ENCODE measurements around the gene MTA1. TPM values are rescaled to one million over a fixed set of nuclear protein-coding genes. Genes with fewer than 3 reads are reported as not detected.

Gene MTA1
- total RNA-seq, 2 experiments from 2014 or later, result 98.5 to 103 TPM

GRCh38 chr14:105484997-105485393 lies 65.4 kb downstream of the MTA1 start:
- Mint-ChIP-seq H3K36me3 (ENCODE audit: low read depth) (peaks cover 20% of the 10 kb centered on the region), H3K4me3 (no peak overlapping the region), H3K27ac (no peak overlapping the region), H3K9me3 (no peaks in the 10 kb centered on the region), H3K4me1 (peaks cover 61% of the 10 kb centered on the region), H3K27me3 (peaks cover 3% of the 10 kb centered on the region)
- ChIA-PET POLR2A (no interaction called here), CTCF (no interaction called here)
- DNase-seq, result no peak

GRCh38 chr14:105485739-105486162 lies 66.1 kb downstream of the MTA1 start:
- Mint-ChIP-seq H3K27ac (peak overlapping the region; percentile 78), H3K36me3 (ENCODE audit: low read depth) (peaks cover 20% of the 10 kb centered on the region), H3K4me1 (peaks cover 56% of the 10 kb centered on the region), H3K4me3 (peak overlapping the region; percentile 92), H3K9me3 (no peaks in the 10 kb centered on the region), H3K27me3 (peaks cover 2% of the 10 kb centered on the region)
- peak; percentile 69 for DNase-seq
- CTCF ChIA-PET, result no interaction called here
- POLR2A ChIA-PET, result interaction anchor here (1.0 kb wide), 1 partner anchor 95 kb away, joined by 3 read pairs; no protein-coding TSS in a partner anchor

- no peaks in the 10 kb centered on the region for H3K27me3 Mint-ChIP-seq
- peak within 1 kb of the TSS; percentile 89 for H3K27ac Mint-ChIP-seq
- H3K4me3 Mint-ChIP-seq, result peak within 1 kb of the TSS; percentile 92
- CTCF ChIA-PET, result no interaction called here
- no peak for DNase-seq
- H3K4me1 Mint-ChIP-seq, result peaks cover 50% of the 10 kb centered on the region
- H3K9me3 Mint-ChIP-seq, result no peaks in the 10 kb centered on the region
- peaks cover 20% of the 10 kb centered on the region for H3K36me3 Mint-ChIP-seq (ENCODE audit: low read depth)
- POLR2A ChIA-PET, result interaction anchor here (1.0 kb wide), 1 partner anchor 96 kb away, joined by 3 read pairs; no protein-coding TSS in a partner anchor
These were observed 66.7 kb downstream of the MTA1 start, which contains the start of gene CRIP1 for GRCh38 chr14:105486163-105486973. CRIP1 (plus strand) TSS chr14:105486886; CDS start chr14:105487260, 374 bp downstream.

GRCh38 chr14:105486974-105487448 lies 67.4 kb downstream of the MTA1 start:
- ChIA-PET CTCF (no interaction called here), POLR2A (interaction anchor here (1.0 kb wide), 1 partner anchor 96 kb away, joined by 3 read pairs; no protein-coding TSS in a partner anchor)
- Mint-ChIP-seq H3K27ac (peak overlapping the region; percentile 84), H3K27me3 (no peaks in the 10 kb centered on the region), H3K9me3 (no peaks in the 10 kb centered on the region), H3K36me3 (ENCODE audit: low read depth) (peaks cover 20% of the 10 kb centered on the region), H3K4me1 (peaks cover 49% of the 10 kb centered on the region), H3K4me3 (peak overlapping the region; percentile 92)
- peak; percentile 77 for DNase-seq

- ChIA-PET CTCF (no interaction called here), POLR2A (no interaction called here)
- peak; percentile 81 for DNase-seq
- peak overlapping the region; percentile 89 for H3K27ac Mint-ChIP-seq
- H3K9me3 Mint-ChIP-seq, result no peaks in the 10 kb centered on the region
- peaks cover 46% of the 10 kb centered on the region for H3K4me1 Mint-ChIP-seq
- peaks cover 20% of the 10 kb centered on the region for H3K36me3 Mint-ChIP-seq (ENCODE audit: low read depth)
- no peaks in the 10 kb centered on the region for H3K27me3 Mint-ChIP-seq
- peak overlapping the region; percentile 92 for H3K4me3 Mint-ChIP-seq
These were observed 67.9 kb downstream of the MTA1 start for GRCh38 chr14:105487449-105487985.

GRCh38 chr14:105487986-105488777 lies 68.6 kb downstream of the MTA1 start:
- CTCF ChIA-PET, result interaction anchor here (1.6 to 5.3 kb wide), 3 partner anchors 7 to 115 kb away, joined by 4 to 112 read pairs (median 81); no protein-coding TSS in a partner anchor
- H3K4me1 Mint-ChIP-seq, result peaks cover 41% of the 10 kb centered on the region
- POLR2A ChIA-PET, result no interaction called here
- H3K9me3 Mint-ChIP-seq, result no peaks in the 10 kb centered on the region
- DNase-seq, result peak; percentile 52
- H3K27ac Mint-ChIP-seq, result peak overlapping the region; percentile 93
- H3K4me3 Mint-ChIP-seq, result peak overlapping the region; percentile 92
- H3K36me3 Mint-ChIP-seq (ENCODE audit: low read depth), result peaks cover 20% of the 10 kb centered on the region
- H3K27me3 Mint-ChIP-seq, result no peaks in the 10 kb centered on the region

- no peak for DNase-seq
- peak overlapping the region; percentile 92 for H3K4me3 Mint-ChIP-seq
- no peaks in the 10 kb centered on the region for H3K9me3 Mint-ChIP-seq
- H3K27ac Mint-ChIP-seq, result peak overlapping the region; percentile 93
- POLR2A ChIA-PET, result interaction anchor here (0.8 to 5.1 kb wide), 11 partner anchors 7 to 174 kb away, joined by 3 to 85 read pairs (median 7); partner anchors contain the start of genes MTA1, PACS2 and TEX22
- H3K27me3 Mint-ChIP-seq, result no peaks in the 10 kb centered on the region
- H3K36me3 Mint-ChIP-seq (ENCODE audit: low read depth), result peaks cover 23% of the 10 kb centered on the region
- CTCF ChIA-PET, result interaction anchor here (0.5 to 5.3 kb wide), 20 partner anchors 8 to 504 kb away, joined by 3 to 112 read pairs (median 6); partner anchors contain the start of genes BRF1, BTBD6 and GPR132
- peaks cover 43% of the 10 kb centered on the region for H3K4me1 Mint-ChIP-seq
These were observed 69.3 kb downstream of the MTA1 start for GRCh38 chr14:105488781-105489541.

- DNase-seq, result peak; percentile 90
- ChIA-PET POLR2A (interaction anchor here (0.8 to 5.1 kb wide), 15 partner anchors 8 to 189 kb away, joined by 3 to 85 read pairs (median 6); partner anchors contain the start of genes BRF1, MTA1, PACS2 and TEX22), CTCF (interaction anchor here (0.5 to 5.3 kb wide), 22 partner anchors 8 to 505 kb away, joined by 3 to 112 read pairs (median 5); partner anchors contain the start of genes BRF1, BTBD6 and GPR132)
- Mint-ChIP-seq H3K9me3 (no peaks in the 10 kb centered on the region), H3K27me3 (no peaks in the 10 kb centered on the region), H3K36me3 (ENCODE audit: low read depth) (peaks cover 23% of the 10 kb centered on the region), H3K4me3 (peak overlapping the region; percentile 92), H3K4me1 (peaks cover 36% of the 10 kb centered on the region), H3K27ac (peak overlapping the region; percentile 93)
These were observed 70.1 kb downstream of the MTA1 start for GRCh38 chr14:105489542-105490266.

GRCh38 chr14:105490267-105490571 lies 70.6 kb downstream of the MTA1 start:
- Mint-ChIP-seq H3K27me3 (no peaks in the 10 kb centered on the region), H3K36me3 (ENCODE audit: low read depth) (peaks cover 23% of the 10 kb centered on the region), H3K4me1 (peaks cover 34% of the 10 kb centered on the region), H3K4me3 (peak overlapping the region; percentile 92), H3K9me3 (no peaks in the 10 kb centered on the region), H3K27ac (no peak overlapping the region)
- no peak for DNase-seq
- ChIA-PET POLR2A (interaction anchor here (0.8 to 5.1 kb wide), 14 partner anchors 9 to 424 kb away, joined by 3 to 85 read pairs (median 6); partner anchors contain the start of genes BRF1, GPR132, MTA1 and PACS2), CTCF (interaction anchor here (0.6 to 5.3 kb wide), 20 partner anchors 9 to 425 kb away, joined by 3 to 112 read pairs (median 6); partner anchors contain the start of genes BRF1, BTBD6 and GPR132)

- DNase-seq, result peak; percentile 100
- Mint-ChIP-seq H3K4me1 (peaks cover 28% of the 10 kb centered on the region), H3K27ac (peak within 1 kb of the TSS; percentile 95), H3K36me3 (ENCODE audit: low read depth) (peaks cover 23% of the 10 kb centered on the region), H3K27me3 (no peaks in the 10 kb centered on the region), H3K9me3 (no peaks in the 10 kb centered on the region), H3K4me3 (peak within 1 kb of the TSS; percentile 92)
- ChIA-PET POLR2A (interaction anchor here (0.8 to 5.1 kb wide), 19 partner anchors 9 to 470 kb away, joined by 3 to 85 read pairs (median 6); partner anchors contain the start of genes BRF1, CDCA4, GPR132 and MTA1), CTCF (interaction anchor here (1.2 to 5.3 kb wide), 13 partner anchors 9 to 425 kb away, joined by 4 to 112 read pairs (median 7); partner anchors contain the start of gene GPR132)
These were observed 71.1 kb downstream of the MTA1 start, which contains the start of gene TEDC1 for GRCh38 chr14:105490572-105491365. TEDC1 (plus strand) TSS chr14:105491246; CDS start chr14:105491376, 130 bp downstream.

Data from activated CD4-positive, alpha-beta memory T cell treated with anti-CD3 and anti-CD28 coated beads, Interleukin-2, amount 10 ng/mL, durations not matched to agents 7 days and 5 days (primary cell).